Measurements from ENCODE around the gene EGR2.

DNA sequence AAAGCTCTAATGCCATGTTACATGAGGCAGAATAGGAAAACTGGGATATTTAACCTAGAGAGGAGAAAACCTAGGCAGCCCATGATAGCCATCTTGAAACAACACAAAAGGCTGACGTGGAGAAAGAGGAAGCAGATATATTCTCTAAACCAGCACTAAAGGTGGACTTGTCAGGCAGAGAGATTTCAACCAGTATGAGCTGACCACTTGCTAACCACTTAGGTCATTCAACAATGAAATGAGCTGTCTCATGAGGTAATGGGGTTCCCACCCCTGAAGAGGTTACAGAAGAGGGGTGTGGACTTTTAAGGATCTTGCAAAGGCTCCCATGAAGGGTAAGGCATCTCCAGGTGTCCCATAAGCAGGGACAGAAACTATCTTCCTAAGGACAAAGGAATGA is 26.8 kb upstream of the EGR2 start:
- TF ChIP-seq POLR2A (IDR thresholded peaks at IDR 0.05; ENCODE audit: low read length) (no peak), GATA1 (IDR thresholded peaks at IDR 0.05; ENCODE audit: low read depth, low read length) (no peak)

Measured in erythroblast (primary cell).